Measurements from ENCODE around the gene SNRNP200. TPM values are rescaled to one million over a fixed set of nuclear protein-coding genes. Genes with fewer than 3 reads are reported as not detected.

The SNRNP200 gene
- total and polyA plus RNA-seq, 4 donors = 28.1 to 75.2 (median 47.5) TPM

DNA sequence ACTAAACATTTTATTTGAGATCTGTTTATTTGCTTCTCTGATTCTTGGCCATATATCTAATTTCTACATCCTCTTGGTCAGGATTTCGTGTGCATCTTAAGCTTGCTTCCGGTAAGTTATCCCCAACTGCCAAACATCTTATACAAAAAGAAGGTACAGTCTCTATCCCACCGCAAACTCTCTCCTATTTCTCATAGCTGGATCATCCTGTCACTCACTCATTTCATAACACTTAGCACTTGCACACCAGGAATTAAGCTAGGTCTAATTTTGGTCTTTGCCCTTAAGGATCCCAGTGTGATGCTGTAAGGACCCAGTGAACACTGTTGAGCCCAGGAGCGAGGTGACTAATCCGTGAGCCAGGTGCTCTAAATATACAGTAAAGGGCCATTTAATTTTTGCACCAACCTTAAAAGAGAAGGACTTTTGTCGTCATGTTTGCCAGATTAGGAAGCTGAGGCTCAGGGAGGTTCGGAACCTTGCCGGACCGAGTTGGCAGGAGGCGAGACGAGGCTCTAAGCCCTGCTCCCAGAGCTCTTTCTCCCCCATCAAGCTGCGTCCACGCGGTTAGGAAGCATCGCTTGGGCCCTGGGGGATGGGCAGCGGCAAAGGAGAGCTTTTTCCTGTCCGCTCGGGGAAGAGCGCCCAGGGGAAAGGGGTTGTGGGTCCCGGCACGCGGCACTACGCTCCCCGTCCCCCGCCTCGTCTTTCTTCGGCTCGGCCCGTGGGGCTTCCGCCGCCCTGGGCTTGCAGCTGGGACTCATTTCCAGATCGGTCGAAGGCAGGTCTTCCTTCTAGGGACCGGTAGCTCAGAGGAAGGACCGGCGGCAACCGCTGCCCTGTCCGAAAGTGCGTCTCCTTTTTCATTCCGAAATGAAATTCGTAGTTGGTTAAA is 15.6 kb upstream of the SNRNP200 start:
- Histone ChIP-seq H3K4me3 (ENCODE audit: low read depth in 1 of 3, low read length in 3 of 3) (peak overlapping the region; percentile 38 to 50 (median 50)), H3K4me1 (ENCODE audit: control insufficient read depth in 4 of 4, insufficient read depth in 4 of 4, low read length in 3 of 4) (peaks cover 0 to 17% (median 12%) of the 10 kb centered on the region in 4 donors), H3K9ac (ENCODE audit: low read depth in 1 of 2, low read length in 2 of 2) (peak overlapping the region; percentile 15 to 16), H3K9me3 (ENCODE audit: control insufficient read depth in 4 of 4, low read length in 3 of 4) (no peaks in the 10 kb centered on the region), H3K27ac (ENCODE audit: low read depth in 1 of 2, low read length in 2 of 2) (peak overlapping the region in 1 of 2 donors; percentile 25), H3K36me3 (ENCODE audit: control insufficient read depth in 4 of 4, insufficient read depth in 3 of 4, low read depth in 1 of 4, low read length in 3 of 4) (no peaks in the 10 kb centered on the region), H3K27me3 (ENCODE audit: control insufficient read depth in 4 of 4, insufficient read depth in 4 of 4, low read length in 3 of 4) (peaks cover 0 to 2% (median 0%) of the 10 kb centered on the region in 4 donors)
- 7% methylated on average over 41 of the region's 41 CpGs for WGBS
- TF ChIP-seq, protein P1, sequence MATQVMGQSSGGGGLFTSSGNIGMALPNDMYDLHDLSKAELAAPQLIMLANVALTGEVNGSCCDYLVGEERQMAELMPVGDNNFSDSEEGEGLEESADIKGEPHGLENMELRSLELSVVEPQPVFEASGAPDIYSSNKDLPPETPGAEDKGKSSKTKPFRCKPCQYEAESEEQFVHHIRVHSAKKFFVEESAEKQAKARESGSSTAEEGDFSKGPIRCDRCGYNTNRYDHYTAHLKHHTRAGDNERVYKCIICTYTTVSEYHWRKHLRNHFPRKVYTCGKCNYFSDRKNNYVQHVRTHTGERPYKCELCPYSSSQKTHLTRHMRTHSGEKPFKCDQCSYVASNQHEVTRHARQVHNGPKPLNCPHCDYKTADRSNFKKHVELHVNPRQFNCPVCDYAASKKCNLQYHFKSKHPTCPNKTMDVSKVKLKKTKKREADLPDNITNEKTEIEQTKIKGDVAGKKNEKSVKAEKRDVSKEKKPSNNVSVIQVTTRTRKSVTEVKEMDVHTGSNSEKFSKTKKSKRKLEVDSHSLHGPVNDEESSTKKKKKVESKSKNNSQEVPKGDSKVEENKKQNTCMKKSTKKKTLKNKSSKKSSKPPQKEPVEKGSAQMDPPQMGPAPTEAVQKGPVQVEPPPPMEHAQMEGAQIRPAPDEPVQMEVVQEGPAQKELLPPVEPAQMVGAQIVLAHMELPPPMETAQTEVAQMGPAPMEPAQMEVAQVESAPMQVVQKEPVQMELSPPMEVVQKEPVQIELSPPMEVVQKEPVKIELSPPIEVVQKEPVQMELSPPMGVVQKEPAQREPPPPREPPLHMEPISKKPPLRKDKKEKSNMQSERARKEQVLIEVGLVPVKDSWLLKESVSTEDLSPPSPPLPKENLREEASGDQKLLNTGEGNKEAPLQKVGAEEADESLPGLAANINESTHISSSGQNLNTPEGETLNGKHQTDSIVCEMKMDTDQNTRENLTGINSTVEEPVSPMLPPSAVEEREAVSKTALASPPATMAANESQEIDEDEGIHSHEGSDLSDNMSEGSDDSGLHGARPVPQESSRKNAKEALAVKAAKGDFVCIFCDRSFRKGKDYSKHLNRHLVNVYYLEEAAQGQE (IDR thresholded peaks at IDR 0.05) = no peak
- TF ChIP-seq HNF4A (conservative IDR thresholded peaks at IDR 0.05) = no peak
- TF ChIP-seq NR2F2 (IDR thresholded peaks at IDR 0.05) = no peak
- TF ChIP-seq, protein P2, sequence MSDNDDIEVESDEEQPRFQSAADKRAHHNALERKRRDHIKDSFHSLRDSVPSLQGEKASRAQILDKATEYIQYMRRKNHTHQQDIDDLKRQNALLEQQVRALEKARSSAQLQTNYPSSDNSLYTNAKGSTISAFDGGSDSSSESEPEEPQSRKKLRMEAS (IDR thresholded peaks at IDR 0.05) = peak; percentile 47
- no peak for TF ChIP-seq EGR1 (IDR thresholded peaks at IDR 0.05; ENCODE audit: low read depth in 2 of 2)
- TF ChIP-seq FOXA1 (IDR thresholded peaks at IDR 0.05) = no peak
- DNase-seq (ENCODE audit: low spot score) = no peak

DNA sequence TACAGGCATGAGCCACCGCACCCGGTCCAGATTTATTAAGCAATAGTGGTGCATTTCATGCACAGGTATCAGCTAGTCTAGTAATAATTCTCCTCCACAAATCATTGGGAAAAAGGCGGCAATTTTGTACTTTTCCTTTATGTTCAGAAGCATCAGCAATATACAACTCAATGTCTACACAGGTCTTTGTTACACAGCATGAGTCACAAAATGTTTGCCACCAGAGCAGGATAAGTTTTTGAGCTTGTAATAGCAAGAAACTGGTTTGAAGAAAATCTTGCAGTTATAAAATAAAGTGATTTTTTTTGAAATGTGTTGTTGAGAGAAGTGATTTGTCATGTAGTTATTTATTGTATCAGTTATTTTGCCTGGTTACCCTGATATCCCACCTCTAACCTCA is 15.0 kb upstream of the SNRNP200 start:
- no peak for DNase-seq (ENCODE audit: low spot score)
- WGBS = 87% methylated on average over 3 of the region's 3 CpGs

More for the DNA sequence above, 15.0 kb upstream of the SNRNP200 start:
- Histone ChIP-seq H3K27me3 (ENCODE audit: control insufficient read depth in 4 of 4, insufficient read depth in 4 of 4, low read length in 3 of 4) (peaks cover 0 to 2% (median 0%) of the 10 kb centered on the region in 4 donors), H3K9me3 (ENCODE audit: control insufficient read depth in 4 of 4, low read length in 3 of 4) (no peaks in the 10 kb centered on the region), H3K4me3 (ENCODE audit: low read depth in 1 of 3, low read length in 3 of 3) (no peak overlapping the region), H3K4me1 (ENCODE audit: control insufficient read depth in 4 of 4, insufficient read depth in 4 of 4, low read length in 3 of 4) (peaks cover 0 to 17% (median 12%) of the 10 kb centered on the region in 4 donors), H3K36me3 (ENCODE audit: control insufficient read depth in 4 of 4, insufficient read depth in 3 of 4, low read depth in 1 of 4, low read length in 3 of 4) (no peaks in the 10 kb centered on the region), H3K27ac (ENCODE audit: low read depth in 1 of 2, low read length in 2 of 2) (no peak overlapping the region), H3K9ac (ENCODE audit: low read depth in 1 of 2, low read length in 2 of 2) (no peak overlapping the region)
- TF ChIP-seq, protein P3, sequence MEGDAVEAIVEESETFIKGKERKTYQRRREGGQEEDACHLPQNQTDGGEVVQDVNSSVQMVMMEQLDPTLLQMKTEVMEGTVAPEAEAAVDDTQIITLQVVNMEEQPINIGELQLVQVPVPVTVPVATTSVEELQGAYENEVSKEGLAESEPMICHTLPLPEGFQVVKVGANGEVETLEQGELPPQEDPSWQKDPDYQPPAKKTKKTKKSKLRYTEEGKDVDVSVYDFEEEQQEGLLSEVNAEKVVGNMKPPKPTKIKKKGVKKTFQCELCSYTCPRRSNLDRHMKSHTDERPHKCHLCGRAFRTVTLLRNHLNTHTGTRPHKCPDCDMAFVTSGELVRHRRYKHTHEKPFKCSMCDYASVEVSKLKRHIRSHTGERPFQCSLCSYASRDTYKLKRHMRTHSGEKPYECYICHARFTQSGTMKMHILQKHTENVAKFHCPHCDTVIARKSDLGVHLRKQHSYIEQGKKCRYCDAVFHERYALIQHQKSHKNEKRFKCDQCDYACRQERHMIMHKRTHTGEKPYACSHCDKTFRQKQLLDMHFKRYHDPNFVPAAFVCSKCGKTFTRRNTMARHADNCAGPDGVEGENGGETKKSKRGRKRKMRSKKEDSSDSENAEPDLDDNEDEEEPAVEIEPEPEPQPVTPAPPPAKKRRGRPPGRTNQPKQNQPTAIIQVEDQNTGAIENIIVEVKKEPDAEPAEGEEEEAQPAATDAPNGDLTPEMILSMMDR (IDR thresholded peaks at IDR 0.05; ENCODE audit: low read depth, low read length, missing input control) = no peak
- TF ChIP-seq NR2F2 (IDR thresholded peaks at IDR 0.05) (no peak), RAD21 (IDR thresholded peaks at IDR 0.05) (no peak), FOXA2 (IDR thresholded peaks at IDR 0.05) (no peak), TAF1 (conservative IDR thresholded peaks at IDR 0.05) (no peak), HNF4A (conservative IDR thresholded peaks at IDR 0.05) (no peak), YY1 (IDR thresholded peaks at IDR 0.05) (no peak), HNF4G (IDR thresholded peaks at IDR 0.05) (no peak)
- TF ChIP-seq, protein P1 (IDR thresholded peaks at IDR 0.05) = no peak
- TF ChIP-seq, protein P2 (IDR thresholded peaks at IDR 0.05) = no peak
